RWPE1 (cell line): ENCODE results near the gene WASF3.
"Not testable (repeated sequence)": the region's sequence is repeated elsewhere in the genome, so short reads cannot be mapped to it uniquely, and the experiment has no call there.

Experiments used
- CTCF ChIA-PET: fragments of 350-600 bp; sonication (Branson Sonifier 250); formaldehyde crosslinking; extraction: SDS; loops from one replicate; lab custom pipeline; 2021; lab: Yijun Ruan, JAX
- POLR2A ChIA-PET: fragments of 400-600 bp; formaldehyde crosslinking; extraction: SDS; loops from one replicate; lab custom pipeline; 2020; ENCODE audit warnings: antibody characterized with exemption; ENCODE audit not compliant: low non-redundant PET; lab: Yijun Ruan, JAX
- DNase-seq: peaks from one replicate; pipeline ENCODE4 v3.0.0; 2012; ENCODE audit warnings: low spot score
- H3K27ac ChIP-seq: fragments of 450-650 bp; 2 replicates; pipeline ENCODE4 v1.5.1; 2017
- TF ChIP-seq, protein P1 (sequence below): fragments of 450-650 bp; conservative IDR thresholded peaks from 2 replicates; pipeline ENCODE4 v1.5.1; 2017; ENCODE audit warnings: low read depth, mild to moderate bottlenecking

Gene WASF3

GRCh38 chr13:26716984-26717383, 159.5 kb downstream of the WASF3 start:
- H3K27ac ChIP-seq = no peak overlapping the region
- CTCF ChIA-PET = no interaction called here
- POLR2A ChIA-PET = no interaction called here
- TF ChIP-seq, protein P1, sequence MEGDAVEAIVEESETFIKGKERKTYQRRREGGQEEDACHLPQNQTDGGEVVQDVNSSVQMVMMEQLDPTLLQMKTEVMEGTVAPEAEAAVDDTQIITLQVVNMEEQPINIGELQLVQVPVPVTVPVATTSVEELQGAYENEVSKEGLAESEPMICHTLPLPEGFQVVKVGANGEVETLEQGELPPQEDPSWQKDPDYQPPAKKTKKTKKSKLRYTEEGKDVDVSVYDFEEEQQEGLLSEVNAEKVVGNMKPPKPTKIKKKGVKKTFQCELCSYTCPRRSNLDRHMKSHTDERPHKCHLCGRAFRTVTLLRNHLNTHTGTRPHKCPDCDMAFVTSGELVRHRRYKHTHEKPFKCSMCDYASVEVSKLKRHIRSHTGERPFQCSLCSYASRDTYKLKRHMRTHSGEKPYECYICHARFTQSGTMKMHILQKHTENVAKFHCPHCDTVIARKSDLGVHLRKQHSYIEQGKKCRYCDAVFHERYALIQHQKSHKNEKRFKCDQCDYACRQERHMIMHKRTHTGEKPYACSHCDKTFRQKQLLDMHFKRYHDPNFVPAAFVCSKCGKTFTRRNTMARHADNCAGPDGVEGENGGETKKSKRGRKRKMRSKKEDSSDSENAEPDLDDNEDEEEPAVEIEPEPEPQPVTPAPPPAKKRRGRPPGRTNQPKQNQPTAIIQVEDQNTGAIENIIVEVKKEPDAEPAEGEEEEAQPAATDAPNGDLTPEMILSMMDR = no peak
- DNase-seq = no peak

- H3K27ac ChIP-seq = no peak overlapping the region
- TF ChIP-seq, protein P1 = no peak
- no peak for DNase-seq
- ChIA-PET POLR2A (no interaction called here), CTCF (interaction anchor here (0.6 kb wide), 1 partner anchor 154 kb away, joined by 4 read pairs; no protein-coding TSS in a partner anchor)
Observed at GRCh38 chr13:26718146-26718545, 160.7 kb downstream of the WASF3 start.

- TF ChIP-seq, protein P1 = no peak
- DNase-seq = no peak
- ChIA-PET CTCF (no interaction called here), POLR2A (no interaction called here)
- H3K27ac ChIP-seq = no peak overlapping the region
Observed at GRCh38 chr13:26718872-26719271, 161.4 kb downstream of the WASF3 start.

DNA sequence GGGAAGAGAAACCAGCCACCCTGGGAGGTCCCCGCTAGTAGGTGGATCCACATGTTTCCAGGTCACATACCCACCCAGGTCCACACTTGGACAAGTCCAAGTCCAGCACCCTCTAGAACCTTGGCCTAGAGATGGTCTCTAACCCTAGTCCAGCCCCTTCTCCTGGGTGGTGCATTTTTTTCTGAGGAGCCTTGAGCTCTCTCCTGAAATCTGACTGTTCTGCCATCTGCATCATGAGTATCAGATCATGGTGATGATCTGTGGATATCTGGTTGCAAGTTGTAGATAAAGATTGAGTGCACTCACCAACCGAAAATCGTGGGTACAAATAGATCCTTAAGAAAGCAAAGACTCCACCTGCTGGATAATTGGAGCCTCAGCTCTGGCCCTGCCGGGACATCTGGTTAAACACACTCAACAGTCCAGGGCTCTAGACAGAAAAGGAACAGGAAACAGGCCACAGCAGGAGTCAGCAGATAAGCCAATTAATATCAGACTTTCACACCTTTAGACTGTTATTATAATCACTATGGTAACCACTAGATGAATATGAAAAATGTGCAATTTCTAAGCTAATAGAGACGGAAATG, 162.0 kb downstream of the WASF3 start:
- no peak for DNase-seq
- CTCF ChIA-PET = interaction anchor here (0.6 kb wide), 1 partner anchor 9 kb away, joined by 4 read pairs; no protein-coding TSS in a partner anchor
- TF ChIP-seq, protein P1 = no peak
- POLR2A ChIA-PET = no interaction called here
- H3K27ac ChIP-seq = no peak overlapping the region

- POLR2A ChIA-PET = no interaction called here
- CTCF ChIA-PET = interaction anchor here (0.7 kb wide), 1 partner anchor 38 kb away, joined by 3 read pairs; no protein-coding TSS in a partner anchor
- TF ChIP-seq, protein P1 = no peak
- H3K27ac ChIP-seq = no peak overlapping the region
- DNase-seq = no peak
Observed at GRCh38 chr13:26721251-26722121, 164.0 kb downstream of the WASF3 start.

DNA sequence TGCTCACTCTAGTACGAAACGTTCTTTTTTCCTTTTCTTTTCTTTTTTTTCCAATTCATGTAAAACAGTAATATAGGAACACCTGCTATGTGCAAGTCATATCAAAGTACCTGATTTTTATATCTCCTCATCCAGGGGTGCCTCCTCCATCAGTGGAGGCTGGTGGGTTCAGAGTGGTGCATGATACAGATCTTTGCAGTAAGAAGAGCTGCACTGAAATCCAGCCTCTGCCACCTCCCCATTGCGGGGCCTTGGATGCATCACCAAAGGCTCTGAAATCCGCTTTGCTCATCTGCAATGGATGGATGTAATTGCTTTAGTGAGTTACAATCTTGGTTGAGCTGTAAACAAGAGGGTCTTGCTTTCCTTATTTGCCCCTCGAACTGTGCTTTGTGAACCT, 164.8 kb downstream of the WASF3 start:
- DNase-seq = no peak
- H3K27ac ChIP-seq = no peak overlapping the region
- TF ChIP-seq, protein P1 = no peak

GRCh38 chr13:26723620-26724019, 166.1 kb downstream of the WASF3 start:
- H3K27ac ChIP-seq, DNase-seq, POLR2A ChIA-PET, CTCF ChIA-PET: not testable (repeated sequence)

More for the DNA sequence above, 164.8 kb downstream of the WASF3 start:
- CTCF ChIA-PET = no interaction called here
- POLR2A ChIA-PET = no interaction called here
